ENCODE data around the gene MTHFD2L. TPM values are rescaled to one million over a fixed set of nuclear protein-coding genes. Genes with fewer than 3 reads are reported as not detected.

MTHFD2L gene
- total RNA-seq, 1 donor from 2014 or later = 9.4 TPM

GRCh38 chr4:74263551-74263950 is 105.6 kb downstream of the MTHFD2L start:
- Mint-ChIP-seq H3K4me3 (no peak overlapping the region), H3K27me3 (no peaks in the 10 kb centered on the region), H3K27ac (no peak overlapping the region), H3K36me3 (ENCODE audit: low read depth) (no peaks in the 10 kb centered on the region), H3K9me3 (no peaks in the 10 kb centered on the region), H3K4me1 (peaks cover 6% of the 10 kb centered on the region)
- DNase-seq = no peak
- intact Hi-C loops (cut with micrococcal nuclease) = no loop called here

DNA sequence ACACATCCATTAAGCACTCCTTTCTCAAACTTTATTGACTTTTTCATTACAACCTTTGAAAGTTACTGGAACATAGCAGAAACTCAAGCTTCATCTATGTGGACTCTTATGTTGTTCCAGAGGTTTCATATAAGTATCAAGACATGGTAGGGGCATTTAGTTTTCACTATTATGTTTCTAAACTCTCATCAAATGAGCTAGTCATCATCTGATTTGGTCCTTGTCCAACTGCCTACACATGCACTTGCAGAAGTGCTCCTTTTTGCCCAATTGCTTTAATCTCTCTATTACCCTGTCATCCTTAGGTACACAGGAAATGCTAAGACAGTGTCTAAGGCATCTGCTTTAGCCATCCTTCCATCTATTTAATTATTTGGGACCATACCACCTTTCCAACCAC is 108.2 kb downstream of the MTHFD2L start:
- Mint-ChIP-seq H3K27ac (no peak overlapping the region), H3K9me3 (no peaks in the 10 kb centered on the region), H3K36me3 (ENCODE audit: low read depth) (no peaks in the 10 kb centered on the region), H3K4me1 (peaks cover 6% of the 10 kb centered on the region), H3K4me3 (no peak overlapping the region), H3K27me3 (no peaks in the 10 kb centered on the region)
- intact Hi-C loops (cut with micrococcal nuclease) = no loop called here
- DNase-seq = no peak

- peaks cover 6% of the 10 kb centered on the region for H3K4me1 Mint-ChIP-seq
- H3K36me3 Mint-ChIP-seq (ENCODE audit: low read depth) = no peaks in the 10 kb centered on the region
- no peak for DNase-seq
- no peaks in the 10 kb centered on the region for H3K27me3 Mint-ChIP-seq
- H3K4me3 Mint-ChIP-seq = no peak overlapping the region
- no peak overlapping the region for H3K27ac Mint-ChIP-seq
- H3K9me3 Mint-ChIP-seq = no peaks in the 10 kb centered on the region
- intact Hi-C loops (cut with micrococcal nuclease) = no loop called here
These were observed 110.2 kb downstream of the MTHFD2L start for GRCh38 chr4:74267998-74268606.

DNA sequence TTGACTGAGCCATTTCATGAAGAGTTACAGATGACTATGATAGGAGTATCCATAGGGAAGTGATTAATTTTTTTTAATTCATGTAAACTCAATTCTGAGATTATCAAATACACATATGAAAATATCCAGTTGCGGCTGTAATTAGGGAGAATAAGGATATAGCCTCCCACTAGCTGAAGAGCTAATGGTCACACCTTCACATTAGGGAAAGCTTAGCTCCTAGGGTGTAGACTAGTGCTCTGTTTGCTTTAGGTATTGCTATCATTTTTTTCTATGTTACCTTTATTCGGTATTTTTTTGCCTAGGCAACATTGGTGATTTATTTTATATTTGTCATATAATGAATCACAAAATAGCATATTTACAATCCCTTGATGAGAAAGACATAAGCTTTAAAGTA is 110.7 kb downstream of the MTHFD2L start:
- Mint-ChIP-seq H3K9me3 (no peaks in the 10 kb centered on the region), H3K4me1 (peaks cover 6% of the 10 kb centered on the region), H3K27me3 (no peaks in the 10 kb centered on the region), H3K27ac (no peak overlapping the region), H3K36me3 (ENCODE audit: low read depth) (no peaks in the 10 kb centered on the region), H3K4me3 (no peak overlapping the region)
- no peak for DNase-seq
- intact Hi-C loops (cut with micrococcal nuclease) = no loop called here

GRCh38 chr4:74278490-74278889 is 120.6 kb downstream of the MTHFD2L start:
- intact Hi-C loops (cut with micrococcal nuclease) = no loop called here
- DNase-seq = no peak
- no peaks in the 10 kb centered on the region for H3K9me3 Mint-ChIP-seq
- no peak overlapping the region for H3K4me3 Mint-ChIP-seq
- H3K27me3 Mint-ChIP-seq = no peaks in the 10 kb centered on the region
- no peak overlapping the region for H3K27ac Mint-ChIP-seq
- H3K36me3 Mint-ChIP-seq (ENCODE audit: low read depth) = no peaks in the 10 kb centered on the region
- H3K4me1 Mint-ChIP-seq = no peaks in the 10 kb centered on the region

- Mint-ChIP-seq H3K36me3 (ENCODE audit: low read depth) (no peaks in the 10 kb centered on the region), H3K4me1 (no peaks in the 10 kb centered on the region), H3K27ac (no peak overlapping the region), H3K4me3 (no peak overlapping the region), H3K9me3 (no peaks in the 10 kb centered on the region), H3K27me3 (no peaks in the 10 kb centered on the region)
- intact Hi-C loops (cut with micrococcal nuclease) = no loop called here
- DNase-seq = no peak
These were observed 121.8 kb downstream of the MTHFD2L start for GRCh38 chr4:74279716-74280115.

DNA sequence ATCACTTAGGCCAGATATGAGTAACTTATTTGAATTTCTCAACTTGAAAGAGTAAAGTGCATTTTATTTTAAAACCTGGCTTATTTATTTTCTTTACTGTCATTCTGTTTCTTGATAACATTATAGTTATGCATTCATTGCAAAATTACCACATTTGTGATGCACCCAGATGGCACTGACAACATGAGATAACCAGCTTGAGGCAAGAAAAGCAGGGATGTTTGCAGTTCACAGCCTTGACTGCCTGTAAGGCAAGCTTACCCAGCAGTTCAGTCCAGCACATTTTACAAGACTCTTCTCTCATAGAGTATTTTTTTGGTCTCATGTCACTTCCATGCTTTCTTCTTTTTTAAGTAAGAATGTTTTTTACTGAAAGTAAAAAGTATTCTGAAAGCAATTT is 125.0 kb downstream of the MTHFD2L start:
- DNase-seq = no peak
- intact Hi-C loops (cut with micrococcal nuclease) = no loop called here
- Mint-ChIP-seq H3K36me3 (ENCODE audit: low read depth) (no peaks in the 10 kb centered on the region), H3K27ac (no peak overlapping the region), H3K4me1 (no peaks in the 10 kb centered on the region), H3K4me3 (no peak overlapping the region), H3K9me3 (no peaks in the 10 kb centered on the region), H3K27me3 (no peaks in the 10 kb centered on the region)

GRCh38 chr4:74283614-74284013 is 125.7 kb downstream of the MTHFD2L start:
- Mint-ChIP-seq H3K27ac (no peak overlapping the region), H3K4me3 (no peak overlapping the region)
- intact Hi-C loops (cut with micrococcal nuclease) = no loop called here

DNA sequence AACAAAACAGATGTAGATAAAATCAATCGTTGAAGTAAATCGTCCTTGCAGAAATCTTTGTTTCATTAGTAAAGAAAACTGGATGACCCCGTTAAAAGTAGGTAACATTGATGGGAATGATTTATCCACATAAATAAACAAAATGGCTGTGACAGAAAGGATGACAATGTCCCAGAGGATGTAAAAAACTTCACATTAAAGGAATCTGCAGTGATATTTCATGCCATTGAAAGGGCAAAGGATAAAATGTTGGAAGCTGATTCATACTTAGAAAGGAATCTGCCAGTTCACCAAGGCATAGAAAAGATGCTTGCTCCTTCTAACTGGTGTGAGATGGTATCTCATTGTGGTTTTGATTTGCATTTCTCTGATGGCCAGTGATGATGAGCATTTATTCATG is 126.1 kb downstream of the MTHFD2L start:
- Mint-ChIP-seq H3K4me3 (no peak overlapping the region), H3K27ac (no peak overlapping the region), H3K27me3 (no peaks in the 10 kb centered on the region), H3K9me3 (no peaks in the 10 kb centered on the region), H3K36me3 (ENCODE audit: low read depth) (no peaks in the 10 kb centered on the region), H3K4me1 (no peaks in the 10 kb centered on the region)
- intact Hi-C loops (cut with micrococcal nuclease) = no loop called here
- no peak for DNase-seq

More at GRCh38 chr4:74283614-74284013, 125.7 kb downstream of the MTHFD2L start:
- H3K4me1 Mint-ChIP-seq = no peaks in the 10 kb centered on the region
- no peak for DNase-seq
- no peaks in the 10 kb centered on the region for H3K27me3 Mint-ChIP-seq
- no peaks in the 10 kb centered on the region for H3K9me3 Mint-ChIP-seq
- H3K36me3 Mint-ChIP-seq (ENCODE audit: low read depth) = no peaks in the 10 kb centered on the region

DNA sequence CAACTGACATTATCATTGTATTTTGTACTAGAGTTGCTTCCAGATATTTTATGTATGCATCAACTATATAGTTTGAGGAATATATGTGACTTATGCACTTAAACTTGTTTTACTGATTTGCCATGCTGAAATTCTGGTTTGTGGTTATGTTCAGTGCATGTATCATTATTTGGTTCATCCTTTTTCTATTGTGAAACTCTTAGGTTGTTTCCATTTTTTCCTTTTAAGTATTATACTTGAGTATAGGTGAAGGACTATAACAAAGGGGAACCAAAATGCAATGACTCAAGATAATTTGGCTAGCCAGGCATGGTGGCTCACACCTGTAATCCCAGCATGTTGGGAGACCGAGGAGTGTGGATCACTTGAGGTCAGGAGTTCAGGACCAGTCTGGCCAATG is 129.2 kb downstream of the MTHFD2L start:
- no peaks in the 10 kb centered on the region for H3K27me3 Mint-ChIP-seq
- H3K27ac Mint-ChIP-seq = no peak overlapping the region
- H3K4me1 Mint-ChIP-seq = no peaks in the 10 kb centered on the region
- DNase-seq = no peak
- intact Hi-C loops (cut with micrococcal nuclease) = no loop called here
- no peak overlapping the region for H3K4me3 Mint-ChIP-seq
- peaks cover 3% of the 10 kb centered on the region for H3K9me3 Mint-ChIP-seq
- no peaks in the 10 kb centered on the region for H3K36me3 Mint-ChIP-seq (ENCODE audit: low read depth)

- Mint-ChIP-seq H3K36me3 (ENCODE audit: low read depth) (no peaks in the 10 kb centered on the region), H3K4me1 (no peaks in the 10 kb centered on the region), H3K4me3 (no peak overlapping the region), H3K27ac (no peak overlapping the region), H3K9me3 (peaks cover 3% of the 10 kb centered on the region), H3K27me3 (no peaks in the 10 kb centered on the region)
- intact Hi-C loops (cut with micrococcal nuclease) = no loop called here
- DNase-seq = no peak
These were observed 129.9 kb downstream of the MTHFD2L start for GRCh38 chr4:74287791-74288190.

GRCh38 chr4:74291471-74291870 is 133.6 kb downstream of the MTHFD2L start:
- no peak overlapping the region for H3K4me3 Mint-ChIP-seq
- H3K27ac Mint-ChIP-seq = no peak overlapping the region
- H3K9me3 Mint-ChIP-seq = peaks cover 3% of the 10 kb centered on the region
- H3K4me1 Mint-ChIP-seq = no peaks in the 10 kb centered on the region
- H3K36me3 Mint-ChIP-seq (ENCODE audit: low read depth) = no peaks in the 10 kb centered on the region
- DNase-seq = no peak
- no peaks in the 10 kb centered on the region for H3K27me3 Mint-ChIP-seq
- intact Hi-C loops (cut with micrococcal nuclease) = no loop called here

GRCh38 chr4:74292111-74292870 is 134.4 kb downstream of the MTHFD2L start:
- no peak for DNase-seq
- Mint-ChIP-seq H3K36me3 (ENCODE audit: low read depth) (no peaks in the 10 kb centered on the region), H3K27ac (no peak overlapping the region), H3K27me3 (no peaks in the 10 kb centered on the region), H3K4me1 (no peaks in the 10 kb centered on the region), H3K9me3 (peaks cover 3% of the 10 kb centered on the region), H3K4me3 (no peak overlapping the region)
- intact Hi-C loops (cut with micrococcal nuclease) = no loop called here

DNA sequence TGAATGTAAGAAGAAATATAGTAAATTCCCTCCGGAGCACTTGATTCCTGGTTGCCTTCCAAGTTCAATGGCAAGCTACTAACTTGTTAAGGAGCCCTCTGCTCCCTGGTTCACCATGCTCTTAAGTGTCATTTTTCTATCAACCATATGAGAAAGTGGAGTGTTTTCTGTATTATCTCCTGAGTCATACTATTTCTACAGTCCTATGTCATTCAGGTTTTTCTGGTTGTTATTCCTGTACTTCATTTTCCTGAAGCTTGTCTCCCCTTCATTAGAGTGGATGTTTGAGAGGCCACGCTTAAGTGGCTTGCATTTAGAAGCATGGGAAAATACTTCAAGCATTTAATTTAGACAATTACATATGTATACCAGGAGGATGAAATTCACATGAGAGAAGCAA is 135.6 kb downstream of the MTHFD2L start:
- Mint-ChIP-seq H3K9me3 (peaks cover 3% of the 10 kb centered on the region), H3K4me3 (no peak overlapping the region), H3K27me3 (no peaks in the 10 kb centered on the region), H3K27ac (no peak overlapping the region), H3K36me3 (ENCODE audit: low read depth) (no peaks in the 10 kb centered on the region), H3K4me1 (no peaks in the 10 kb centered on the region)
- intact Hi-C loops (cut with micrococcal nuclease) = no loop called here
- DNase-seq = no peak

DNA sequence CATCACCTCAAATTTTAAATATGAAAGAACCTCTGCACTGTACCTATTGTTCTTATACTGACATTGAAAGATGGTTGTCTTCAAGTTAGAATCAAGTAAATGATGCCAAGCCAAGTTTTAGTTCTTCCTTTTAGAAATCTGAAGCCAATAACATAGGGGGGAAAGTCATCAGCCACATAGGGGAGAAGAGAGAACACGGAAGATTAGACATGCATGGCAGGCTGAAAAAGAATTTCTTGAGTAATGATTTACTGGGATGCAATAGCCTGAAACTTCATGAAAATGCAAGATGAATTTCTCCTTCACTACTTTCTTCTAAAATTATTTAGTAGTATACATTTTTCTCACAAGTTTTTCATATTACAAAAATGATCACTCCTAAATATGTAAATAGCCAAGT is 136.8 kb downstream of the MTHFD2L start:
- Mint-ChIP-seq H3K27ac (no peak overlapping the region), H3K4me3 (no peak overlapping the region), H3K9me3 (peaks cover 1% of the 10 kb centered on the region), H3K4me1 (no peaks in the 10 kb centered on the region), H3K27me3 (no peaks in the 10 kb centered on the region), H3K36me3 (ENCODE audit: low read depth) (no peaks in the 10 kb centered on the region)
- DNase-seq = no peak
- intact Hi-C loops (cut with micrococcal nuclease) = no loop called here

Data from activated CD4-positive, alpha-beta T cell treated with anti-CD3 and anti-CD28 coated beads, Interleukin-2, amount 10 ng/mL, durations not matched to agents 24 days and 14 days (primary cell).